ENCODE data around the gene GALNT9. TPM values are rescaled to one million over a fixed set of nuclear protein-coding genes. Genes with fewer than 3 reads are reported as not detected.

The GALNT9 gene
- total RNA-seq, 1 experiment from 2014 or later: 2.6 TPM

DNA sequence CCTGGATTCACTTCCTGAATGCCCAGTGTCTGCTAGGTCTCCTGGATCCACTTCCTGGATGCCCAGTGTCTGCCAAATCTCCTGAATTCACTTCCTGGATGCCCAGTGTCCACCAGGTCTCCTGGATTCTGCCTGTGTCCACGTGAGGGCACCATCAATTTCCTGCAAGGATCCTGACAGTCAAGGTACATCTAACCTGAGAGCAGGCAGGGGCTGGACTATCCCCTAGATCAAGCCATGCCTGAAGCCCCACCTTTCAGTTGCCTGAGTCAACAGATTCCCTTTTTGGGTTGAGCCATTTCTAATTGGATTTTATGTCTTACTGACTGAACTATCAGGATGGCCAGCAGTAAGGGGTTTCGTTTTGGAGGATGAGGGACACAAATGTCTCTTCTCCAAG is 49.5 kb downstream of the GALNT9 start (continued):
- TF ChIP-seq, protein P1, sequence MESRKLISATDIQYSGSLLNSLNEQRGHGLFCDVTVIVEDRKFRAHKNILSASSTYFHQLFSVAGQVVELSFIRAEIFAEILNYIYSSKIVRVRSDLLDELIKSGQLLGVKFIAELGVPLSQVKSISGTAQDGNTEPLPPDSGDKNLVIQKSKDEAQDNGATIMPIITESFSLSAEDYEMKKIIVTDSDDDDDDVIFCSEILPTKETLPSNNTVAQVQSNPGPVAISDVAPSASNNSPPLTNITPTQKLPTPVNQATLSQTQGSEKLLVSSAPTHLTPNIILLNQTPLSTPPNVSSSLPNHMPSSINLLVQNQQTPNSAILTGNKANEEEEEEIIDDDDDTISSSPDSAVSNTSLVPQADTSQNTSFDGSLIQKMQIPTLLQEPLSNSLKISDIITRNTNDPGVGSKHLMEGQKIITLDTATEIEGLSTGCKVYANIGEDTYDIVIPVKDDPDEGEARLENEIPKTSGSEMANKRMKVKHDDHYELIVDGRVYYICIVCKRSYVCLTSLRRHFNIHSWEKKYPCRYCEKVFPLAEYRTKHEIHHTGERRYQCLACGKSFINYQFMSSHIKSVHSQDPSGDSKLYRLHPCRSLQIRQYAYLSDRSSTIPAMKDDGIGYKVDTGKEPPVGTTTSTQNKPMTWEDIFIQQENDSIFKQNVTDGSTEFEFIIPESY (IDR thresholded peaks at IDR 0.05; ENCODE audit: extremely low read depth, insufficient replicate concordance, low read length): no peak
- no peak for TF ChIP-seq POLR2A (IDR thresholded peaks at IDR 0.05; ENCODE audit: borderline replicate concordance, extremely low read depth, insufficient read depth, insufficient read length)
- no peak for TF ChIP-seq SIN3A (IDR thresholded peaks at IDR 0.05; ENCODE audit: low read depth)
- TF ChIP-seq ZFX (IDR thresholded peaks at IDR 0.05): no peak
- TF ChIP-seq ELF1 (IDR thresholded peaks at IDR 0.05; ENCODE audit: borderline replicate concordance, low read depth): no peak
- no peak for TF ChIP-seq EGR1 (IDR thresholded peaks at IDR 0.05; ENCODE audit: low read depth)
- TF ChIP-seq FOSL1 (IDR thresholded peaks at IDR 0.05; ENCODE audit: low read depth): no peak
- no peak for TF ChIP-seq POLR2AphosphoS5 (IDR thresholded peaks at IDR 0.05; ENCODE audit: low read depth, low read length)
- no peak for TF ChIP-seq CBX3 (IDR thresholded peaks at IDR 0.05; ENCODE audit: low read depth)
- no peak for TF ChIP-seq EZH2phosphoT487 (IDR thresholded peaks at IDR 0.05; ENCODE audit: borderline replicate concordance)

DNA sequence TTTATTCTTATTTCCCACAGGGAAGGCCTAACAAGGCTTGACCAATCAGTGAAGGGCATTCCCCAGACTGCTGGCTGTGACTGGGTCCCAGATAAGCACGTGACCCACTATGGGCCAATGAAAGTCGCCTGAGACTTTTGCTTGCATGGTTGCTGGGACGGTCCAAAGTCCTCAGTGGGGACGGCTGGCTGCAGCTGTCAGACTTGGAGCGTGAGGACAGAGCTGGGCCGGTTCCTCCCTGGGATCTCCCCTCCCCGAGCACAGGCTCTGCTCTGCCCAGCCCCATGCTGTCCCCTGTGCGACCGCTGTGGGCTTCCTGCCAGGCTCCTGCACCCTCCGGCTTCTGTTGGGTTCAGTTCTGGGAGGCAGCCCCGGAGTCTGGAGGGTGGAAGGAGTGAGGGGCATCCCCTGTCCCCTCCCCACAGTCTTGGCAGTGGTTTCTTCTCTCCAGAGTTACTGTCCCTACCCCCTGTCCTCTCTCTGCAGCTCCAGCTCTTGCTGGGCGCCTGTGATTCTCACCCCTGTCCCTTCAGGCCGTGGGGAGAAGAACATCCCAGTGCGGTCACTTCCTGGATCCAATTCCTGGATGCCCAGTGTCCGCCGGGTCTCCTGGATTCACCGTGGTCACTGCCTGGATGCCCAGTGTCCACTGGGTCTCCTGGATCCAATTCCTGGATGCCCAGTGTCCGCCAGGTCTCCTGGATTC is 50.1 kb downstream of the GALNT9 start:
- no peaks in the 10 kb centered on the region for H3K36me3 ChIP-seq (ENCODE audit: control insufficient read depth in 1 of 2, insufficient read depth in 2 of 2, low read length in 2 of 2)
- BruUV-seq (replicated peaks): no TSS peak
- H3K79me2 ChIP-seq (ENCODE audit: insufficient read depth, low read length): no peaks in the 10 kb centered on the region
- H3K27ac ChIP-seq (ENCODE audit: low read depth, low read length): no peak overlapping the region; the same call in 1 of the 2 replicates
- CTCF ChIA-PET: no interaction called here
- peaks cover 23 to 45% of the 10 kb centered on the region in 2 experiments for H3K4me1 ChIP-seq (ENCODE audit: control insufficient read depth in 1 of 2, insufficient read depth in 2 of 2, low read length in 2 of 2)
- ATAC-seq (peak; percentile 30; the same call in 1 of the 2 replicates), DNase-seq (ENCODE audit: low read depth, low spot score) (no peak)
- POLR2A ChIA-PET: no interaction called here
- H3K9me2 ChIP-seq (ENCODE audit: insufficient read depth): no peaks in the 10 kb centered on the region
- no peak overlapping the region; the same call in 1 of the 2 replicates for H3K4me2 ChIP-seq (ENCODE audit: low read length)
- intact Hi-C loops (cut with micrococcal nuclease): no loop called here
- H4K20me1 ChIP-seq (ENCODE audit: insufficient read depth): no peaks in the 10 kb centered on the region
- H3K4me3 ChIP-seq (replicated peaks in 1 of 2; ENCODE audit: low read depth in 1 of 2, low read length in 2 of 2): no peak overlapping the region
- no peak for TF ChIP-seq EGR1 (IDR thresholded peaks at IDR 0.05; ENCODE audit: low read depth)
- TF ChIP-seq CEBPB (IDR thresholded peaks at IDR 0.05; ENCODE audit: low read depth): no peak
- TF ChIP-seq EZH2phosphoT487 (IDR thresholded peaks at IDR 0.05; ENCODE audit: borderline replicate concordance): no peak
- no peak for TF ChIP-seq EZH2 (IDR thresholded peaks at IDR 0.05)
- TF ChIP-seq YY1 (IDR thresholded peaks at IDR 0.05; ENCODE audit: extremely low read depth, insufficient replicate concordance, low read depth, low read length): no peak
- TF ChIP-seq POLR2A (IDR thresholded peaks at IDR 0.05; ENCODE audit: borderline replicate concordance, extremely low read depth, insufficient read depth, insufficient read length): no peak
- no peak for TF ChIP-seq ZNF274 (IDR thresholded peaks at IDR 0.05; ENCODE audit: low read depth, low read length)
- no peak for TF ChIP-seq JUND (IDR thresholded peaks at IDR 0.05)
- RAD21 ChIA-PET (ENCODE audit: low non-redundant PET in 1 of 2, low total read pairs in 2 of 2, uncharacterized antibody in 2 of 2, unreplicated experiment in 2 of 2): no interaction called here
- no peaks in the 10 kb centered on the region for H3K27me3 ChIP-seq (ENCODE audit: insufficient read depth, low read length)
- no peaks in the 10 kb centered on the region for H3K9me3 ChIP-seq (ENCODE audit: control insufficient read depth in 1 of 2, insufficient read depth in 1 of 2, low read depth in 1 of 2, low read length in 2 of 2)
- no peak overlapping the region for H3K9ac ChIP-seq (ENCODE audit: low read length)
- no peak overlapping the region for H2AFZ ChIP-seq (ENCODE audit: low read depth, low read length, poor library complexity, severe bottlenecking)

Data from HCT116 (cell line).